ENCODE results near the gene LTK.

Gene LTK

GRCh38 chr15:41507820-41508290, 5.8 kb downstream of the LTK start:
- H3K4me3 ChIP-seq, result no peak overlapping the region
- H3K4me1 ChIP-seq, result peaks cover 17 to 44% (median 36%) of the 10 kb centered on the region in 10 experiments
- no peak overlapping the region for H3K9ac ChIP-seq
- no peak for TF ChIP-seq Cebpa-rat (IDR thresholded peaks at IDR 0.05)
- peaks cover 0 to 41% (median 10%) of the 10 kb centered on the region in 11 experiments; a peak in 13 of 22 replicates for H4K20me1 ChIP-seq
- no peaks in the 10 kb centered on the region for H3K36me3 ChIP-seq
- peaks cover 29 to 41% (median 35%) of the 10 kb centered on the region in 11 experiments for H3K27me3 ChIP-seq
- H3K4me2 ChIP-seq, result 0 out of 22 replicates have a peak overlapping the region, but pooled peaks of 1 of the 11 experiments have one; percentile 3
- no peak overlapping the region for H3K27ac ChIP-seq
- no peaks in the 10 kb centered on the region for H3K9me3 ChIP-seq (replicated peaks in 1 of 11)

GRCh38 chr15:41506796-41507341, 6.8 kb downstream of the LTK start:
- TF ChIP-seq Cebpa-rat (IDR thresholded peaks at IDR 0.05), result no peak
- H3K27ac ChIP-seq, result no peak overlapping the region
- H3K27me3 ChIP-seq, result peaks cover 29 to 41% (median 35%) of the 10 kb centered on the region in 11 experiments
- peaks cover 0 to 36% (median 4%) of the 10 kb centered on the region in 11 experiments; a peak in 15 of 22 replicates for H4K20me1 ChIP-seq
- H3K9ac ChIP-seq, result no peak overlapping the region
- H3K9me3 ChIP-seq (replicated peaks in 1 of 11), result no peaks in the 10 kb centered on the region
- H3K4me3 ChIP-seq, result no peak overlapping the region
- H3K36me3 ChIP-seq, result no peaks in the 10 kb centered on the region
- H3K4me2 ChIP-seq, result 0 out of 22 replicates have a peak overlapping the region, but pooled peaks of 1 of the 11 experiments have one; percentile 1
- H3K4me1 ChIP-seq, result peaks cover 17 to 44% (median 36%) of the 10 kb centered on the region in 10 experiments

- Histone ChIP-seq H3K4me3 (no peak overlapping the region), H3K27ac (no peak overlapping the region), H3K4me2 (no peak overlapping the region), H3K36me3 (no peaks in the 10 kb centered on the region), H4K20me1 (peaks cover 0 to 34% (median 10%) of the 10 kb centered on the region in 11 experiments; a peak in 13 of 22 replicates), H3K4me1 (peaks cover 26 to 42% (median 35%) of the 10 kb centered on the region in 10 experiments), H3K27me3 (peaks cover 21 to 40% (median 28%) of the 10 kb centered on the region in 11 experiments), H3K9me3 (replicated peaks in 1 of 11) (no peaks in the 10 kb centered on the region), H3K9ac (no peak overlapping the region)
- no peak for TF ChIP-seq Cebpa-rat (IDR thresholded peaks at IDR 0.05)
Observed at GRCh38 chr15:41505776-41506175, 7.9 kb downstream of the LTK start.

- no peak overlapping the region for H3K4me3 ChIP-seq
- H3K27ac ChIP-seq, result no peak overlapping the region
- peaks cover 16 to 41% (median 20%) of the 10 kb centered on the region in 11 experiments for H3K27me3 ChIP-seq
- TF ChIP-seq Cebpa-rat (IDR thresholded peaks at IDR 0.05), result no peak
- H3K9ac ChIP-seq, result no peak overlapping the region
- peaks cover 30 to 50% (median 43%) of the 10 kb centered on the region in 10 experiments for H3K4me1 ChIP-seq
- no peak overlapping the region; a peak in 1 of 22 replicates for H3K4me2 ChIP-seq
- H3K36me3 ChIP-seq, result no peaks in the 10 kb centered on the region
- H4K20me1 ChIP-seq, result peaks cover 0 to 43% (median 15%) of the 10 kb centered on the region in 11 experiments; a peak in 13 of 22 replicates
- H3K9me3 ChIP-seq (replicated peaks in 1 of 11), result no peaks in the 10 kb centered on the region
Observed at GRCh38 chr15:41504751-41505492, 8.7 kb downstream of the LTK start.

- Histone ChIP-seq H3K9ac (peak overlapping the region in 5 of 11 experiments; percentile 37 to 73 (median 64); a peak in 8 of 22 replicates), H3K4me1 (peaks cover 30 to 62% (median 56%) of the 10 kb centered on the region in 10 experiments), H3K36me3 (no peaks in the 10 kb centered on the region), H3K27me3 (peaks cover 16 to 54% (median 20%) of the 10 kb centered on the region in 11 experiments), H4K20me1 (peaks cover 0 to 49% (median 24%) of the 10 kb centered on the region in 11 experiments; a peak in 15 of 22 replicates), H3K4me3 (peak overlapping the region in 6 of 10 experiments; percentile 54 to 67 (median 57); a peak in 11 of 20 replicates), H3K27ac (peak overlapping the region in 1 of 11 experiments; percentile 59; a peak in 2 of 22 replicates), H3K9me3 (replicated peaks in 1 of 11) (no peaks in the 10 kb centered on the region), H3K4me2 (peak overlapping the region; percentile 92 to 100 (median 99); a peak in 21 of 22 replicates)
- no peak for TF ChIP-seq Cebpa-rat (IDR thresholded peaks at IDR 0.05)
Observed at GRCh38 chr15:41503669-41504010, 10.0 kb downstream of the LTK start.

GRCh38 chr15:41502795-41503668, 10.6 kb downstream of the LTK start:
- H3K9me3 ChIP-seq (replicated peaks in 1 of 11), result no peaks in the 10 kb centered on the region
- H3K4me2 ChIP-seq, result peak overlapping the region; percentile 92 to 100 (median 99)
- peak overlapping the region in 4 of 11 experiments; percentile 9 to 59 (median 28); a peak in 4 of 22 replicates for H3K27ac ChIP-seq
- no peak for TF ChIP-seq Cebpa-rat (IDR thresholded peaks at IDR 0.05)
- H3K27me3 ChIP-seq, result peaks cover 16 to 60% (median 25%) of the 10 kb centered on the region in 11 experiments
- peaks cover 30 to 67% (median 61%) of the 10 kb centered on the region in 10 experiments for H3K4me1 ChIP-seq
- peak overlapping the region; percentile 50 to 67 (median 56) for H3K4me3 ChIP-seq
- peaks cover 0 to 53% (median 27%) of the 10 kb centered on the region in 11 experiments; a peak in 15 of 22 replicates for H4K20me1 ChIP-seq
- peak overlapping the region in 7 of 11 experiments; percentile 6 to 73 (median 54); a peak in 14 of 22 replicates for H3K9ac ChIP-seq
- no peaks in the 10 kb centered on the region for H3K36me3 ChIP-seq

GRCh38 chr15:41501931-41502794, 11.5 kb downstream of the LTK start:
- Histone ChIP-seq H3K4me3 (peak overlapping the region; percentile 50 to 67 (median 56)), H3K9me3 (replicated peaks in 1 of 11) (no peaks in the 10 kb centered on the region), H3K4me2 (peak overlapping the region; percentile 92 to 100 (median 99)), H3K4me1 (peaks cover 30 to 68% (median 61%) of the 10 kb centered on the region in 10 experiments), H4K20me1 (peaks cover 0 to 56% (median 30%) of the 10 kb centered on the region in 11 experiments; a peak in 15 of 22 replicates), H3K9ac (peak overlapping the region in 8 of 11 experiments; percentile 6 to 73 (median 56); a peak in 13 of 22 replicates), H3K27me3 (peaks cover 21 to 69% (median 34%) of the 10 kb centered on the region in 11 experiments), H3K36me3 (no peaks in the 10 kb centered on the region), H3K27ac (peak overlapping the region in 3 of 11 experiments; percentile 42 to 59 (median 56); a peak in 5 of 22 replicates)
- TF ChIP-seq Cebpa-rat (IDR thresholded peaks at IDR 0.05), result no peak
